ENCODE data around the gene KSR1.
"Not testable (repeated sequence)": the region's sequence is repeated elsewhere in the genome, so short reads cannot be mapped to it uniquely, and the experiment has no call there.

GRCh38 chr17:27653449-27653971, 197.3 kb downstream of the KSR1 start:
- not testable (repeated sequence) for TF ChIP-seq CTCF (IDR thresholded peaks at IDR 0.05; ENCODE audit: poor library complexity, severe bottlenecking); TAF1 (IDR thresholded peaks at IDR 0.05; ENCODE audit: low read depth); EZH2 (IDR thresholded peaks at IDR 0.05; ENCODE audit: borderline replicate concordance, insufficient read depth, low read length, poor library complexity, severe bottlenecking); REST (IDR thresholded peaks at IDR 0.05; ENCODE audit: borderline replicate concordance); RAD21 (conservative IDR thresholded peaks at IDR 0.05); EP300 (conservative IDR thresholded peaks at IDR 0.05; ENCODE audit: poor library complexity, severe bottlenecking); POLR2AphosphoS5 (IDR thresholded peaks at IDR 0.05); SMC3 (conservative IDR thresholded peaks at IDR 0.05; ENCODE audit: poor library complexity); MXI1 (conservative IDR thresholded peaks at IDR 0.05; ENCODE audit: poor library complexity, severe bottlenecking)
